IPS-NIHi7 (cell line): ENCODE measurements around the gene LUZP2.

Source experiments
- DNase-seq: peaks from one replicate; pipeline ENCODE4 v3.0.0; 2012; ENCODE audit warnings: mixed read lengths; ENCODE audit errors: extremely low spot score

LUZP2 gene

GRCh38 chr11:24716403-24716802, 219.6 kb downstream of the LUZP2 start:
- DNase-seq, result no peak

- DNase-seq, result no peak
Observed at GRCh38 chr11:24723231-24723630, 226.4 kb downstream of the LUZP2 start.

GRCh38 chr11:24731554-24731953, 234.7 kb downstream of the LUZP2 start:
- no peak for DNase-seq

- no peak for DNase-seq
Observed at GRCh38 chr11:24734742-24735237, 237.9 kb downstream of the LUZP2 start.

GRCh38 chr11:24738972-24739371, 242.1 kb downstream of the LUZP2 start:
- no peak for DNase-seq

- no peak for DNase-seq
Observed at GRCh38 chr11:24739637-24740036, 242.8 kb downstream of the LUZP2 start.

GRCh38 chr11:24747275-24748251, 250.7 kb downstream of the LUZP2 start:
- no peak for DNase-seq

GRCh38 chr11:24748261-24748660, 251.4 kb downstream of the LUZP2 start:
- no peak for DNase-seq

GRCh38 chr11:24754406-24754805, 257.6 kb downstream of the LUZP2 start:
- no peak for DNase-seq

GRCh38 chr11:24755260-24755839, 258.5 kb downstream of the LUZP2 start:
- no peak for DNase-seq

GRCh38 chr11:24759742-24760141, 262.9 kb downstream of the LUZP2 start:
- DNase-seq, result no peak

- DNase-seq, result no peak
Observed at GRCh38 chr11:24760681-24761080, 263.8 kb downstream of the LUZP2 start.

GRCh38 chr11:24762076-24762475, 265.2 kb downstream of the LUZP2 start:
- DNase-seq, result no peak

- no peak for DNase-seq
Observed at GRCh38 chr11:24767411-24767810, 270.6 kb downstream of the LUZP2 start.

GRCh38 chr11:24773322-24773721, 276.5 kb downstream of the LUZP2 start:
- DNase-seq, result no peak

- peak; percentile 25 for DNase-seq
Observed at GRCh38 chr11:24779791-24780190, 282.9 kb downstream of the LUZP2 start.

- no peak for DNase-seq
Observed at GRCh38 chr11:24781288-24781687, 284.4 kb downstream of the LUZP2 start.

- no peak for DNase-seq
Observed at GRCh38 chr11:24793479-24793878, 296.6 kb downstream of the LUZP2 start.

- no peak for DNase-seq
Observed at GRCh38 chr11:24794064-24794463, 297.2 kb downstream of the LUZP2 start.

GRCh38 chr11:24805671-24806070, 308.8 kb downstream of the LUZP2 start:
- DNase-seq, result no peak

- no peak for DNase-seq
Observed at GRCh38 chr11:24808173-24808572, 311.3 kb downstream of the LUZP2 start.

- DNase-seq, result no peak
Observed at GRCh38 chr11:24819006-24819405, 322.2 kb downstream of the LUZP2 start.

GRCh38 chr11:24819863-24820434, 323.1 kb downstream of the LUZP2 start:
- no peak for DNase-seq
